H1 (cell line): ENCODE data around the gene MRPS35.

Source experiments
- CTCF ChIP-seq, 3 experiments: IDR thresholded peaks; 1 replicate in 2 of 3; 2 replicates in 1 of 3; pipeline versions ENCODE4 v1.5.1 to v1.6.1; 2011; ENCODE audit warnings: low read length in 3 of 3, mild to moderate bottlenecking in 3 of 3, inconsistent platforms in 2 of 3, low read depth in 1 of 3, moderate library complexity in 1 of 3; ENCODE audit not compliant: insufficient read depth in 1 of 3; ENCODE audit errors: control extremely low read depth in 1 of 3
- EGR1 ChIP-seq: IDR thresholded peaks from 2 replicates; pipeline ENCODE4 v1.6.1; 2011; ENCODE audit warnings: low read depth, low read length, borderline replicate concordance
- EZH2 ChIP-seq: fragments of 200-600 bp; sonication (generic); IDR thresholded peaks from 2 replicates; pipeline ENCODE4 v1.7.1; 2012; ENCODE audit warnings: low read depth, mild to moderate bottlenecking, moderate library complexity, low read length, inconsistent platforms; ENCODE audit not compliant: severe bottlenecking
- HDAC2 ChIP-seq, 2 experiments: fragments of 300-600 bp in 1 of 2; sonication (generic) in 1 of 2; IDR thresholded peaks; 2 replicates each; pipeline ENCODE4 v1.6.1; 2011 to 2012; ENCODE audit warnings: low read depth in 2 of 2, low read length in 2 of 2, mild to moderate bottlenecking in 2 of 2, moderate library complexity in 2 of 2, borderline replicate concordance in 1 of 2, inconsistent platforms in 1 of 2
- JUN ChIP-seq: IDR thresholded peaks from 2 replicates; pipeline ENCODE4 v1.6.1; 2011; ENCODE audit warnings: low read depth, mild to moderate bottlenecking, improper control_type of control experiment, low read length
- JUND ChIP-seq: IDR thresholded peaks from 2 replicates; pipeline ENCODE4 v1.6.1; 2011; ENCODE audit warnings: mild to moderate bottlenecking, improper control_type of control experiment, low read length
- MAX ChIP-seq: IDR thresholded peaks from 2 replicates; pipeline ENCODE4 v1.6.1; 2012; ENCODE audit warnings: inconsistent platforms
- POLR2AphosphoS5 ChIP-seq: IDR thresholded peaks from 2 replicates; pipeline ENCODE4 v1.6.1; 2011; ENCODE audit warnings: low read depth, low read length
- POU5F1 ChIP-seq: IDR thresholded peaks from 2 replicates; pipeline ENCODE4 v1.6.1; 2011; ENCODE audit warnings: low read depth, mild to moderate bottlenecking, low read length, moderate library complexity
- SP1 ChIP-seq: IDR thresholded peaks from 2 replicates; pipeline ENCODE4 v1.6.1; 2011; ENCODE audit warnings: low read depth, low read length
- YY1 ChIP-seq: IDR thresholded peaks from 2 replicates; pipeline ENCODE4 v1.6.1; 2011; ENCODE audit warnings: low read depth, mild to moderate bottlenecking, low read length
- TF ChIP-seq, protein P1 (sequence below): IDR thresholded peaks from 2 replicates; pipeline ENCODE4 v1.6.1; 2011; ENCODE audit warnings: low read depth, mild to moderate bottlenecking, low read length; ENCODE audit not compliant: insufficient read depth

GRCh38 chr12:27688671-27689070 is 22.0 kb upstream of the MRPS35 start:
- TF ChIP-seq CTCF (IDR thresholded peaks at IDR 0.05; ENCODE audit: control extremely low read depth in 1 of 3, insufficient read depth in 1 of 3, low read depth in 1 of 3, low read length in 3 of 3), result no peak
- no peak for TF ChIP-seq EZH2
- no peak for TF ChIP-seq POLR2AphosphoS5
- no peak for TF ChIP-seq SP1
- no peak for TF ChIP-seq EGR1
- TF ChIP-seq, protein P1, sequence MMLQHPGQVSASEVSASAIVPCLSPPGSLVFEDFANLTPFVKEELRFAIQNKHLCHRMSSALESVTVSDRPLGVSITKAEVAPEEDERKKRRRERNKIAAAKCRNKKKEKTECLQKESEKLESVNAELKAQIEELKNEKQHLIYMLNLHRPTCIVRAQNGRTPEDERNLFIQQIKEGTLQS, result no peak
- TF ChIP-seq MAX, result no peak
- TF ChIP-seq POU5F1, result no peak
- TF ChIP-seq HDAC2 (IDR thresholded peaks at IDR 0.05; ENCODE audit: borderline replicate concordance in 1 of 2, low read depth in 2 of 2, low read length in 2 of 2), result no peak
- TF ChIP-seq JUND, result no peak
- no peak for TF ChIP-seq YY1
- no peak for TF ChIP-seq JUN
